ENCODE data around the gene SH3GLB2.
"Not testable (repeated sequence)": the region's sequence is repeated elsewhere in the genome, so short reads cannot be mapped to it uniquely, and the experiment has no call there.

SH3GLB2 gene

GRCh38 chr9:128998462-128998861, 29.7 kb downstream of the SH3GLB2 start:
- DNase-seq: no peak

DNA sequence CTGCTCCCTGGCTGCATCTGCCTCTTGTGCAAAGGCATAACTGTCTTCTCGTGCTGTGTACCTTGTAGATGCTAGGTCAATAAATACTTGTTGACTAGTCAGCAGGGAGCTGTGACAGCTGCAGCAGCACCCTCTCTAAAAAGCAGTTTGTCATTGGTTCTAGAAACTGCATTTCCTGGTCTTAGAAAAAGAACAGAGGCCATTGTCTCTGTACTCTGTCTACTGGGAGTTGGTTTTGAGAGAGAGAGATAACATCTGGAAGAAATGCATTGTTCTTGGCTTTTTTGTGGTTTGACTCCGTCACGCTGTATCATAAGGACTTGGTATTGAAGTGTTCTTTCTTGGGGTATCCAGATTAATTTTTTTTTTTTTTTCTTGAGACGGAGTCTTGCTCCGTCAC, 32.3 kb downstream of the SH3GLB2 start:
- DNase-seq: peak in 1 of 14 donors; percentile 26

- DNase-seq: peak in 9 of 14 donors; percentile 24 to 68 (median 54)
Measured at GRCh38 chr9:128992995-128993394, 35.1 kb downstream of the SH3GLB2 start.

- peak in 2 of 14 donors; percentile 14 to 15 for DNase-seq
Measured at GRCh38 chr9:128987805-128988204, 40.3 kb downstream of the SH3GLB2 start.

DNA sequence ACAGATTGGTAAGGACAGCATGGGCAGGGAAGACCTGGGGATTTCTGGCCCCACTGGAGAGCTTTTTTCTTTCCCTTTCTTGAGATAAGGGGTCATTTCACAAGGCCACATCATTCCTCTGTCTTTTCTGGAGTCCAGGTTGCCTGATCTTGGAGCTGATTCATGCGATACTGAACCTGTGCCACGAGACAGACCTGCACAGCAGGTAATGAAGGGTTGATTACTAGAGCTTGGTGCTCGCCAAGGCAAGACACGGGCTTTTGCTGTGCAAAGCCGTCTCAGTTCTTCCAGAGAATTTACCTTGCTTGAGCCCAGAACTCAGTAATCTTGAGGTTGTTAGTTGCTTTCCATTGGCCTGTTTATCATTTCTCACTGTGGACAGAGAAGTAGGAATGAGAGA, 41.5 kb downstream of the SH3GLB2 start:
- peak in 1 of 14 donors; percentile 30 for DNase-seq

GRCh38 chr9:128983536-128983935, 44.6 kb downstream of the SH3GLB2 start:
- no peak for DNase-seq

- no peak for DNase-seq
Measured at GRCh38 chr9:128979111-128979510, 49.0 kb downstream of the SH3GLB2 start.

- DNase-seq: no peak
Measured at GRCh38 chr9:128972956-128973355, 55.2 kb downstream of the SH3GLB2 start.

GRCh38 chr9:128969491-128969890, 58.6 kb downstream of the SH3GLB2 start:
- no peak for DNase-seq

DNA sequence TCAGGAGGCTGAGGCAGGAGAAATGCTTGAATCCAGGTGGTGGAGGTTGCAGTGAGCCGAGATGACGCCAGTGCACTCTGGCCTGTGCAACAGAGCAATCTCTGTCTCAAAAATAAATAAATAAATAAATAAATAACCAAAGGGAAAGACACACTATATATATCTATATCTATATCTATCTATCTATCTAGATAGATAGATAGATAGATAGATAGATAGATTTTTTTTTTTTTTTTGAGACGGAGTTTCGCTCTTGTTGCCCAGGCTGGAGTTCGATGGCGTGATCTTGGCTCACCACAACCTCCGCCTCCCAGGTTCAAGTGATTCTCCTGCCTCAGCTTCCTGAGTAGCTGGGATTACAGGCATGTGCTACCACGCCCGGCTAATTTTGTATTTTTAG, 66.7 kb downstream of the SH3GLB2 start:
- DNase-seq: not testable (repeated sequence)

All from C1 segment of cervical spinal cord (tissue), 14 donors.